ENCODE measurements around the gene SCN2B.
"Not testable (repeated sequence)": the region's sequence is repeated elsewhere in the genome, so short reads cannot be mapped to it uniquely, and the experiment has no call there.

SCN2B gene

GRCh38 chr11:118205606-118206378, 29.4 kb upstream of the SCN2B start:
- no peak for DNase-seq

GRCh38 chr11:118202599-118203422, 26.4 kb upstream of the SCN2B start:
- DNase-seq: peak; percentile 78

GRCh38 chr11:118201966-118202365, 25.5 kb upstream of the SCN2B start:
- DNase-seq: no peak

GRCh38 chr11:118200901-118201680, 24.7 kb upstream of the SCN2B start:
- peak; percentile 71 for DNase-seq

GRCh38 chr11:118200497-118200896, 24.1 kb upstream of the SCN2B start:
- no peak for DNase-seq

GRCh38 chr11:118199135-118199534, 22.7 kb upstream of the SCN2B start:
- DNase-seq: no peak

- peak; percentile 94 for DNase-seq
These were observed 21.9 kb upstream of the SCN2B start for GRCh38 chr11:118198370-118198769.

GRCh38 chr11:118194835-118195627, 18.6 kb upstream of the SCN2B start:
- DNase-seq: no peak

- DNase-seq: no peak
These were observed 17.6 kb upstream of the SCN2B start for GRCh38 chr11:118193910-118194566.

GRCh38 chr11:118192817-118193216, 16.4 kb upstream of the SCN2B start:
- DNase-seq: not testable (repeated sequence)

- not testable (repeated sequence) for DNase-seq
These were observed 14.6 kb upstream of the SCN2B start for GRCh38 chr11:118190942-118191506.

- DNase-seq: no peak
These were observed 10.1 kb upstream of the SCN2B start for GRCh38 chr11:118186346-118187107.

- DNase-seq: no peak
These were observed 8.5 kb upstream of the SCN2B start for GRCh38 chr11:118184784-118185579.

GRCh38 chr11:118183691-118184090, 7.3 kb upstream of the SCN2B start:
- DNase-seq: not testable (repeated sequence)

GRCh38 chr11:118180300-118180703, 3.9 kb upstream of the SCN2B start:
- peak; percentile 48 for DNase-seq

- peak; percentile 17 for DNase-seq
These were observed 317 bp upstream of the SCN2B start for GRCh38 chr11:118176778-118177134.

- DNase-seq: peak; percentile 43
These were observed 1.1 kb downstream of the SCN2B start for GRCh38 chr11:118175031-118175992.

GRCh38 chr11:118174006-118174567, 2.4 kb downstream of the SCN2B start:
- DNase-seq: peak; percentile 14

Data from activated effector memory CD4-positive, alpha-beta T cell treated with anti-CD3 and anti-CD28 coated beads, Interleukin-2, amount 50 U/mL, for 16 hours (primary cell).